HepG2 (cell line): ENCODE data around the gene CD70. TPM values are rescaled to one million over a fixed set of nuclear protein-coding genes. Genes with fewer than 3 reads are reported as not detected.
"Not testable (repeated sequence)": the region's sequence is repeated elsewhere in the genome, so short reads cannot be mapped to it uniquely, and the experiment has no call there.

Experiments
- ATAC-seq: fragments of 200-7000 bp; cut with Tn5 transposase; 3 replicates; pipeline ENCODE4 v1.9.1; 2020; ENCODE audit warnings: mild to moderate bottlenecking, moderate library complexity
- BruUV-seq: library from RNA; stranded (reverse); fragments of 400-500 nt; replicated peaks from 2 replicates; lab custom pipeline; 2021; lab: Mats Ljungman, UMichigan
- CTCF ChIA-PET: fragments of 300-600 bp; formaldehyde crosslinking; extraction: SDS; loops from one replicate; lab custom pipeline; 2021; ENCODE audit warnings: low total read pairs, inconsistent platforms, low intra/inter-chr PET ratio; lab: Yijun Ruan, JAX
- POLR2A ChIA-PET: fragments of 350-600 bp; sonication (Branson Sonifier 250); formaldehyde crosslinking; loops from one replicate; lab custom pipeline; 2020; ENCODE audit warnings: antibody characterized with exemption, inconsistent platforms; lab: Yijun Ruan, JAX
- DNase-seq: peaks from one replicate; pipeline ENCODE4 v3.0.0-alpha.2; 2015; ENCODE audit warnings: low spot score
- FAIRE-seq: peaks from 3 replicates; lab custom pipeline; 2011; peaks lifted over from hg19 to GRCh38; lab: Jason Lieb, UNC
- H2AFZ ChIP-seq: one replicate; pipeline ENCODE4 v1.6.1; 2011; ENCODE audit warnings: low read length, inconsistent platforms
- H3K27ac ChIP-seq: fragments of 300-600 bp; 3 replicates; pipeline ENCODE4 v1.8.0; 2011; ENCODE audit warnings: mixed run types, mild to moderate bottlenecking, mixed read lengths, low read length, inconsistent platforms; ENCODE audit not compliant: insufficient read depth; ENCODE audit errors: extremely low read length
- H3K27me3 ChIP-seq, 2 experiments: fragments of 200-600 bp in 1 of 2; 2 replicates in 1 of 2; 3 replicates in 1 of 2; pipeline versions ENCODE4 v1.6.0 to v1.8.0; 2011; ENCODE audit warnings: low read length in 2 of 2, mild to moderate bottlenecking in 2 of 2, moderate library complexity in 2 of 2, inconsistent platforms in 1 of 2; ENCODE audit not compliant: insufficient read depth in 2 of 2, control insufficient read depth in 1 of 2
- H3K36me3 ChIP-seq, 2 experiments: fragments of 200-600 bp in 1 of 2; replicated peaks in 1 of 2; 2 replicates in 1 of 2; 3 replicates in 1 of 2; pipeline versions ENCODE4 v1.5.1 to v1.8.0; 2011; ENCODE audit warnings: low read length in 2 of 2, inconsistent platforms in 1 of 2; ENCODE audit not compliant: insufficient read depth in 2 of 2, control insufficient read depth in 1 of 2
- H3K4me1 ChIP-seq: 2 replicates; pipeline ENCODE4 v1.5.1; 2012; ENCODE audit warnings: low read length, inconsistent platforms; ENCODE audit not compliant: insufficient read depth
- H3K4me2 ChIP-seq: 2 replicates; pipeline ENCODE4 v1.6.0; 2011; ENCODE audit warnings: low read depth, low read length, inconsistent platforms
- H3K4me3 ChIP-seq, 3 experiments: fragments of 200-600 bp in 1 of 3; sonication (generic), shearing (Covaris generic) in 1 of 3; replicated peaks in 1 of 3; 2 replicates each; pipeline ENCODE4 v1.5.1; 2011 to 2016; ENCODE audit warnings: low read length in 3 of 3, inconsistent platforms in 2 of 3, low read depth in 2 of 3, mild to moderate bottlenecking in 2 of 3, control low read depth in 1 of 3, mixed read lengths in 1 of 3; ENCODE audit not compliant: insufficient read depth in 1 of 3
- H3K79me2 ChIP-seq: one replicate; pipeline ENCODE4 v1.6.1; 2011; ENCODE audit warnings: low read length, inconsistent platforms; ENCODE audit not compliant: insufficient read depth
- H3K9ac ChIP-seq: 2 replicates; pipeline ENCODE4 v1.6.0; 2011; ENCODE audit warnings: mild to moderate bottlenecking, low read depth, low read length, inconsistent platforms; ENCODE audit not compliant: insufficient read depth
- H3K9me3 ChIP-seq: 2 replicates; pipeline ENCODE4 v1.5.1; 2012; ENCODE audit warnings: mild to moderate bottlenecking, low read length
- H4K20me1 ChIP-seq: 2 replicates; pipeline ENCODE4 v1.6.0; 2011; ENCODE audit warnings: inconsistent platforms, mild to moderate bottlenecking, low read length, moderate library complexity; ENCODE audit not compliant: insufficient read depth
- EHMT2 ChIP-seq: fragments of 200-600 bp; sonication (generic); IDR thresholded peaks from 2 replicates; pipeline ENCODE4 v1.7.0; 2017; ENCODE audit warnings: antibody characterized with exemption, low read depth, low read length, borderline replicate concordance
- MIER2 ChIP-seq: IDR thresholded peaks from 2 replicates; pipeline ENCODE4 v1.6.1; 2016; ENCODE audit warnings: missing biosample characterization, missing genetic modification reagents
- NFKBIZ ChIP-seq: IDR thresholded peaks from 2 replicates; pipeline ENCODE4 v1.6.1; 2018; ENCODE audit warnings: missing genetic modification reagents, missing compliant biosample characterization
- NFYB ChIP-seq: sonication (generic); formaldehyde crosslinking; IDR thresholded peaks from 2 replicates; pipeline ENCODE4 v1.4.0; 2020; ENCODE audit warnings: missing genetic modification reagents
- NFYC ChIP-seq: IDR thresholded peaks from 2 replicates; pipeline ENCODE4 v1.6.1; 2016; ENCODE audit warnings: missing genetic modification reagents, missing compliant biosample characterization
- RBAK ChIP-seq: sonication (generic); formaldehyde crosslinking; IDR thresholded peaks from 2 replicates; pipeline ENCODE4 v1.5.1; 2020; ENCODE audit warnings: mild to moderate bottlenecking, missing genetic modification reagents
- REST ChIP-seq, 2 experiments: IDR thresholded peaks; 2 replicates each; pipeline ENCODE4 v1.6.1; 2011 to 2012; ENCODE audit warnings: low read length in 2 of 2, borderline replicate concordance in 1 of 2, low read depth in 1 of 2, mild to moderate bottlenecking in 1 of 2, moderate library complexity in 1 of 2
- XBP1 ChIP-seq: sonication (generic); formaldehyde crosslinking; IDR thresholded peaks from 2 replicates; pipeline ENCODE4 v1.5.0; 2020; ENCODE audit warnings: missing genetic modification reagents
- ZBTB25 ChIP-seq: IDR thresholded peaks from 2 replicates; pipeline ENCODE4 v1.6.1; 2018; ENCODE audit warnings: missing genetic modification reagents
- ZNF431 ChIP-seq: sonication (generic); formaldehyde crosslinking; IDR thresholded peaks from 2 replicates; pipeline ENCODE4 v1.9.0; 2022; ENCODE audit warnings: missing genetic modification reagents, low read depth, mild to moderate bottlenecking, borderline replicate concordance
- ZNF720 ChIP-seq: sonication (generic); formaldehyde crosslinking; IDR thresholded peaks from 2 replicates; pipeline ENCODE4 v1.4.0; 2020; ENCODE audit warnings: missing genetic modification reagents
- WGBS: methylation state at CpG from one replicate; pipeline ENCODE4 v1.1.6; 2017; ENCODE audit warnings: low lambda C conversion rate; 5-methylcytosine and 5-hydroxymethylcytosine counted together
- in situ Hi-C: cut with HindIII; loops from 2 replicates; pipeline ENCODE4 v1.10.0; 2017; ENCODE audit warnings: low pct_unique_long_range_greater_than_20kb; ENCODE audit not compliant: extremely low pct_ligation_motif_present
- intact Hi-C: fragments of 100-400 bp; cut with micrococcal nuclease; formaldehyde crosslinking; loops from one replicate; pipeline ENCODE4 v1.10.0; 2022; ENCODE audit not compliant: unreplicated experiment
- polyA plus RNA-seq, 8 experiments: library from polyadenylated mRNA; depleted of rRNA in 3 of 8; stranded (reverse) in 7 of 8; unstranded in 1 of 8; fragments of >200 nt; fragmentation: Illumina TruSeq in 4 of 8; extraction: Trizol in 4 of 8; gene quantifications; 2 replicates each; pipeline versions ENCODE4 v1.2.1 to v1.2.3, GENCODE V29; 2011 to 2016; ENCODE audit warnings: low read depth in 4 of 8, missing spikeins in 1 of 8, mixed read lengths in 1 of 8; ENCODE audit not compliant: insufficient read depth in 1 of 8
- total RNA-seq, 5 experiments: library from RNA; depleted of rRNA; stranded (reverse); fragments of >200 nt; fragmentation: Illumina TruSeq; extraction: Trizol; gene quantifications; 2 replicates each; pipeline ENCODE4 v1.2.3, GENCODE V29; 2016; ENCODE audit warnings: low read depth in 1 of 5

CD70 gene
- total and polyA plus RNA-seq, 2 of the 13 experiments (the other 11 are each of a cell fraction or from before 2014, with no cell fraction given): 0.13 TPM; not detected in 1

- peaks cover 32% of the 10 kb centered on the region for H3K9me3 ChIP-seq
- intact Hi-C loops, DNase-seq, H2AFZ ChIP-seq, H3K27ac ChIP-seq, POLR2A ChIA-PET, H3K27me3 ChIP-seq, H3K9ac ChIP-seq, ATAC-seq, H3K79me2 ChIP-seq, FAIRE-seq, H4K20me1 ChIP-seq, H3K4me3 ChIP-seq, H3K4me1 ChIP-seq, BruUV-seq, CTCF ChIA-PET, H3K4me2 ChIP-seq, in situ Hi-C loops, H3K36me3 ChIP-seq: not testable (repeated sequence)
- 3% methylated on average over 3 of the region's 3 CpGs for WGBS
- TF ChIP-seq ZNF431 (CRISPR knock-in tag): peak; percentile 82; the same call in 1 of the 2 replicates
These were observed 24.2 kb downstream of the CD70 start for GRCh38 chr19:6566727-6567126.

GRCh38 chr19:6564393-6564792, 26.6 kb downstream of the CD70 start:
- POLR2A ChIA-PET: no interaction called here
- no peak for FAIRE-seq
- CTCF ChIA-PET: no interaction called here

More at GRCh38 chr19:6564393-6564792, 26.6 kb downstream of the CD70 start:
- Histone ChIP-seq H3K79me2 (no peaks in the 10 kb centered on the region), H3K4me1 (no peaks in the 10 kb centered on the region), H3K9me3 (peaks cover 32% of the 10 kb centered on the region), H3K4me2 (no peak overlapping the region), H2AFZ (no peak overlapping the region), H3K36me3 (no peaks in the 10 kb centered on the region), H3K27ac (no peak overlapping the region), H3K4me3 (no peak overlapping the region), H3K27me3 (no peaks in the 10 kb centered on the region), H3K9ac (no peak overlapping the region), H4K20me1 (no peaks in the 10 kb centered on the region)
- 21% methylated on average over 2 of the region's 2 CpGs for WGBS
- no peak for TF ChIP-seq ZBTB25 (CRISPR knock-in tag)
- peak; percentile 66 for TF ChIP-seq NFYC (CRISPR knock-in tag)
- peak; percentile 44; the same call in 1 of the 2 replicates for TF ChIP-seq NFYB (CRISPR knock-in tag)
- no peak for TF ChIP-seq ZNF720 (CRISPR knock-in tag)
- TF ChIP-seq MIER2 (CRISPR knock-in tag): peak; percentile 95
- no peak for TF ChIP-seq XBP1 (CRISPR knock-in tag)
- peak; percentile 76; the same call in 1 of the 2 replicates for TF ChIP-seq EHMT2
- TF ChIP-seq REST (IDR thresholded peaks at IDR 0.05; ENCODE audit: borderline replicate concordance in 1 of 2, low read depth in 1 of 2, low read length in 2 of 2): peak; percentile 44 to 92
- TF ChIP-seq RBAK (CRISPR knock-in tag): peak; percentile 91
- no peak for TF ChIP-seq NFKBIZ (CRISPR knock-in tag)
- intact Hi-C loops (no loop called here), in situ Hi-C loops (no loop called here)
- ATAC-seq (no peak), DNase-seq (peak; percentile 18)
- BruUV-seq: no TSS peak
